GM19239 (cell line): ENCODE data around the gene ZNF385D.
A peak's percentile ranks its signal among the peaks of the same experiment; 100 is the strongest.
"Not testable (repeated sequence)": the region's sequence is repeated elsewhere in the genome, so short reads cannot be mapped to it uniquely, and the experiment has no call there.

Source experiments
- DNase-seq: peaks from one replicate; pipeline ENCODE4 v3.0.0; 2011; ENCODE audit warnings: low spot score; ENCODE audit not compliant: insufficient read length
- FAIRE-seq: peaks from 2 replicates; lab custom pipeline; 2011; peaks lifted over from hg19 to GRCh38; lab: Jason Lieb, UNC

ZNF385D gene

DNA sequence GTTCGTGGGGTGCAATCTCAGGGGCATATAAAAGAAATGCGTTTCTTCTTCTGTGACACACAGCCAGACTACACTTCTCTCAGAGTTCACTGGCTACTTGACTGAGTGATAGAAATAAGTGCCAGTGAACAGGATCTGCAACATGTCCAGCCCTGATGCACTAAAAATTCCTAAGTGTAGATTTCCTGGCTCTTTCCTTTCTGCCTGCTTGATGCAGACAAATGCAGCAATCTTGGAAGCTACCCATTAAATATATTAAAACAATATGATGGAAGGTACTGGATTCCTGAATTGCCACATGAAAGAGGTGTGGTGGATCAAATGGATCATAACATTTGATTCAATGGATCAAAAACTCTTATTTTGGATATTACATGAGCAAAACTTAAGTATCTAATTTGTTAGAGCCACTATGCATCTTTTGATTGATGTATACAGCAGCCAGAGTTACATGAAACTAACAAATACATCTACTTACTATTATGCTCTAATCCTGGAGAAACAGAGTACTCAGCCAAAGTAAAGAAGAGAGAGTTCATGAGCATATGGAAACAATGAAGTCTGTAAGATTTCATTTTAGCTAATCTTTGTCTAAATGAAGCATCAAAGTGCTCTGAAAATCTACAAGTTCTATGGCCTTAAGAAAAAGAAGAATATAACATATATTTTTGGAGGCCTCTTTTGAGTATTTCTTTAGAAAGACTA, 222.6 kb downstream of the ZNF385D start:
- no peak for DNase-seq
- no peak for FAIRE-seq

- no peak for DNase-seq
- no peak for FAIRE-seq
These were observed 224.5 kb downstream of the ZNF385D start for GRCh38 chr3:21526461-21526860.

GRCh38 chr3:21524133-21524532, 226.9 kb downstream of the ZNF385D start:
- DNase-seq: no peak
- no peak for FAIRE-seq

DNA sequence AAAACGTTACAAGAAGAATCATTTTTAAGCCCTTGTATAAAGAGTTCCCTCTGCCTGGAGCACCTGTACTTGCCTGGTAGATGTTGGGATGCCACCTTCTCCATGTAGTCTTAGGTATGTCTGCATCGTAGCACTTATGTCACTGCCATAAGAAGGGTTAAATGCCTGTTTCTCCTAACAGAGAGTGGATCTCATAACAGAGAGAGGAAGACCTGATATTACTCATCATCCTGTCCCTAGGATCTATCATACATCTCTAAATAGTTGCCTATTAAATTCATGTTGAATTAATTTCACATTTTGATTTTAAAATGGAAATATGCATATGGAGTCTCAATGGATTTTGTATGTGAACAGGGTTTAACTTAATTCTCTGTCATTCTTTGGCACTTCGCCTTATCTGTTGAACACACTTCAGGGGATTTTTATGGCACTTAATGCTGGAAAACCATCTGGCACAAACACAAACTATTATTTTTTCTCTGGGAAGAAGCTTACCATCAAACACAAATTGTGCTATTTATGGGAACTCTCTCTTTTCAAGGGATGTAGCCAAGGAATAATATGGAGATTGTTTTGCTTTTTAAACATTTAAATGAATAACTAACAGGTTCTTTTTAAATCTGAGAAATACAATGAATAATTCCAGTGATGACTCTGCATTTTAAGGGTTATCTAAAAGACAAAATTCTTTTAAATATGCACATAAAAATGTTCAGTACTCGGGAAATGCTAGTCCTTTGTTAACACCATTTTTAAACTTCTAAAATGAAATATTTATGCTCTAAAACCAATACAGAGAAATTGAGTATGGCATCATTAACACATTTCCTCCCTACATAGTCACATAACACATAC, 230.7 kb downstream of the ZNF385D start:
- no peak for DNase-seq
- FAIRE-seq: no peak

- DNase-seq (no peak), FAIRE-seq (no peak)
These were observed 233.8 kb downstream of the ZNF385D start for GRCh38 chr3:21517184-21517583.

DNA sequence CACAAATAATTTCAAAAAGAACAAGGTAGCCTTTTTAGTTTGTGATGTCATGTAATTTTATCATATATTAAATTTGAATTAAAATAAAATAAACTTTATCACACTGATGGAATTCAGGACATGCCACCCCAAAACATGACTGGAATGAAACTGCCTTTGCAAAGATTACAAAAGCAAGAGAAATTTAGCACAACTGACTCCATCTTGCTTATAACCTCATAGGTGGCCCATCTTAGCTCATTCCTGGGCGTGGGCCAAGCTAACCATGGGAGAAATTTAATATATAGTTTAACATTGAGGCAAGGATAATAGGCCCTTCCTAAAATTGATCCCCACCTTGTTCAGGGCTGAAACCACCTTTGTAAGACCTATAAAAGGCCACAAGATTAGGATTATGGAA, 235.6 kb downstream of the ZNF385D start:
- DNase-seq: no peak
- FAIRE-seq: no peak

- FAIRE-seq (no peak), DNase-seq (no peak)
These were observed 241.1 kb downstream of the ZNF385D start for GRCh38 chr3:21509731-21510470.

DNA sequence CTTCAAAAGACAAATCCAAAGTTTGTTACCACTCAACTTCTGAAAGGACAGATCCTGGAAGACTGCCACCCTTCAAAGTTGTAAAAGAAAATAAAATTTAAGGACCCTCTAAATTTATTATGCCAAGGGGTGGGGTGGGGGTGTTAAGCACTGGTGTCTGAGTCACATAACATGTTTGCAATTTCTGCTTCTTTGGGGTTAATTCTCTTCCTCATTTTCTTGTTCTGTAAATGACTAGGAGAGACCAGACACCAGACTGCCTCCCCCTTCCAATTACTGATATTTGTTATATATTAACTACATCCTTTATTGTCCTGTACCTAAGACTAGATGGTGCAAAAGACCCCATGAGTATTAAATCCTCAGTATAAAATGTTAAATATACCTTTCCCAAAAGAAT, 242.8 kb downstream of the ZNF385D start:
- FAIRE-seq (no peak), DNase-seq (no peak)

DNA sequence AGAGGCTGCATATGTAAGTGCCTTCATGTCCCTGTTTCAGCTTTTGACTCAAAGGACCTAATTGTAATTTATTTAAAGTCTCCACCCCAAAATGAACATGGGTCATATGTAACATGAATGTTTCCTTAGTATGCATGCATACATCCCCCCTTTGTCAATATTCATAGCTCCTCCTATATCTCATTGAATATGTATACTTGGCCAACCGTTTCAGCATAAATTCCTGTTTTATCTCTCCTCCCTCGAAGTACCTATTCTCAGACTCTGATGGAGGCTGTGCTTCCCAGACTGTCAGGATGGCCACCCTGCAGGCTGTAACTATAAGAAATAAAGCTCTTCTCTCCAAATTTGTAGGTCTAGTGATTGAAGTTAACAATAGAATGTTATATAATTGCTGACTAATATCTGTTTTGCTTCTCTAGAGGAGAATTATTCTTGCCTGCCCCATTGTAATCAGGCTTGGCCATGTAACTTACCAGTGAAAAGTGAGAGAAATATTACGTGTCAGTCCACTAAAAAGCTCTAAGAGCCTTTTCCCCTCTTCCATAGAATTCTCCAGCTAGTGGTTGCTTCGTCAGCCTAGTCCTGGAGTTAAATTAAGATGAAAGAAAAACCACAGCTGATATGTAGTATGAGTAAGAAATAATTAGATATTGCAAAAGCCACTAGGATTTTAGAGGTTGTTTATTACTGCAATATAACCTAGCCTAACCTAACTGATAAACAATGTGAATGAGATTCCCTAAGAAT, 245.1 kb downstream of the ZNF385D start:
- FAIRE-seq (no peak), DNase-seq (no peak)

DNA sequence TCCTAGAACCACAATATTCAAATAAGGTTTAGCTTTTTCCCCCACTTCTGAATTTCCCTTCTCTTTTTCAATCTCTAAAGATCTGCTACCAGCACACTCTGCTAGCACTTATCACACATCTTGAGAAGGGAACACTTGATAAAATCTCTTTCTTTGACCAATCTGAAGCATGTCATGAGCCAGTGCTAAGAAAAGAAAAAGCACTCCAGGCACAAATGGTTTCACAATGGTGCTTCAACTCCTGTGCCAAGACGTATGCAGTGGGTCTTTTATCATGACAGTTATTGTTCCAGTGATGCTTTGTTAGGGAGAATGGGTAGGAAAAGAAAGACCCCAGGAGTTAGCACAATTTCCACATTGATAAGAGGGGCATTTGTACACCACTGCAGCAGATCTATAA, 248.4 kb downstream of the ZNF385D start:
- FAIRE-seq (no peak), DNase-seq (no peak)

- DNase-seq: no peak
- FAIRE-seq: no peak
These were observed 250.2 kb downstream of the ZNF385D start for GRCh38 chr3:21500834-21501233.

GRCh38 chr3:21490671-21491070, 260.3 kb downstream of the ZNF385D start:
- FAIRE-seq, DNase-seq: not testable (repeated sequence)

GRCh38 chr3:21487520-21487919, 263.5 kb downstream of the ZNF385D start:
- no peak for FAIRE-seq
- DNase-seq: no peak

GRCh38 chr3:21486024-21486935, 264.7 kb downstream of the ZNF385D start:
- DNase-seq, FAIRE-seq: not testable (repeated sequence)

DNA sequence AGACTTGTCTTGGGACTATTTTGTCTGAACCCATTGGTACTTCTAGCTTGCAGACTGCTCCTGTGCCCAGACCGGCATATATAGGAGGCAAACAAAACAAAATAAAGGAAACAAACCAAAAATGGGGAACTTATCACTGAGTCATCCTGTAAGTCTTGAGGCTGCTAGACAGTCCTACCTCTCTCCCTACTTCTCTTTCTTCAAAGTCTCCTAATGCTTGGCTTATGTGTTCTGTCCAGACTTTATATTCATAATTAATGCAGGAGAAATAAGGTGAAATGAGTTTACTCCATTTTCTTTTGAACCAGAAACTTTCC, 266.2 kb downstream of the ZNF385D start:
- FAIRE-seq (no peak), DNase-seq (no peak)

DNA sequence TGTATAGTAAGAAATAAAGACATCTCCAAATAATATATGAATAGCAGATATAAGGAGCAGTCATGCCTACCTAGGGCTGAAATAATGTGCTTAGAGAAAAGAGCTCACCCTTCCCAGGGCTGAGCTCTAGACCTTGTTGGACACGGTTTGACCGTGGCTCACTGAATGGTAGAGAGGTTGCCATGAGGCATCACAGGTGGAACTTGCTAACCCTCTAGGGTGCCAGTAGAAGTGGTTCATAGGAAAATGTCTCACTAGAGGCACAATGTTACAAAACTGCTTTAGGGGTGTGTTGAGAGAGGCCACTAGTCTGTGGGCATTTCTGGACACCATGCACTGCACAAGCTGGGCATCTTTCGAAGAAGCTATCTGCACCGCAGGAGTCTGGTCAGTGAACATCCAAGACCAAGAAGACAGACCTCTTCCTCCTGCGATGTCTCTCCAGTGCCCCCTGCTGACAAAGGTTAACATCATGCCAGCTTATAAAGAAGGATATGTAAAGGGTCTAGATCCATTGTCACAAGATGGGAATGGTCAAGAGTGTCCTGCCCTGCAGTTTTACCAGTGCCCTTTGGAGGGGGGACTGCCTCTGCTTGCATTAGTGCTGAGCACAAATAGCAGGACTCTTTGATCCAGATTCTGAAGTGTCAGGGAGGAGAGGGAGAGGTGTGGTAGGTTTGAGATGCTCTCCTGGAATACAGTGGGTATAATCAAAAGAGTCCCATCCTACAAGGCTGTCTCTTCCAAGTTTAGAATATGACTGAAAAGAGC, 266.8 kb downstream of the ZNF385D start:
- DNase-seq (peak; percentile 1), FAIRE-seq (no peak)

DNA sequence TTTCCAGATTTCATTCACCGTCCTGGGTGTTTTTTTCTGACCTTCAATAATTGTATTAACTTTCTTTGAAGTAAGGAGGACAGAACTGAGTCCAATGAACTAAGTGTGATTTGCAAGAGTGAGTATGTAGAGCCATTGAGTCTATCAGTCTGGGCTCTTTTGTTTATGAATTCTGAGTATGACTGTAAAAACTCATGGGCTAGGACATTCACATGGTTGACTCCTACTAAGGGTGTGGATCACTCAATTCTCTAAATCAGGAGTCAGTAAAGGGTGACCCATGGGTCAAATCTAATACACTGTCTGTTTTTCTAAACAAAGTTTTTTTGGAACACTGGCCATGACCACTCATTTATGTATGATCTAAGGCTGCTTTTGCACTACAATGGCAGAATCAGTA, 269.0 kb downstream of the ZNF385D start:
- DNase-seq (no peak), FAIRE-seq (no peak)

DNA sequence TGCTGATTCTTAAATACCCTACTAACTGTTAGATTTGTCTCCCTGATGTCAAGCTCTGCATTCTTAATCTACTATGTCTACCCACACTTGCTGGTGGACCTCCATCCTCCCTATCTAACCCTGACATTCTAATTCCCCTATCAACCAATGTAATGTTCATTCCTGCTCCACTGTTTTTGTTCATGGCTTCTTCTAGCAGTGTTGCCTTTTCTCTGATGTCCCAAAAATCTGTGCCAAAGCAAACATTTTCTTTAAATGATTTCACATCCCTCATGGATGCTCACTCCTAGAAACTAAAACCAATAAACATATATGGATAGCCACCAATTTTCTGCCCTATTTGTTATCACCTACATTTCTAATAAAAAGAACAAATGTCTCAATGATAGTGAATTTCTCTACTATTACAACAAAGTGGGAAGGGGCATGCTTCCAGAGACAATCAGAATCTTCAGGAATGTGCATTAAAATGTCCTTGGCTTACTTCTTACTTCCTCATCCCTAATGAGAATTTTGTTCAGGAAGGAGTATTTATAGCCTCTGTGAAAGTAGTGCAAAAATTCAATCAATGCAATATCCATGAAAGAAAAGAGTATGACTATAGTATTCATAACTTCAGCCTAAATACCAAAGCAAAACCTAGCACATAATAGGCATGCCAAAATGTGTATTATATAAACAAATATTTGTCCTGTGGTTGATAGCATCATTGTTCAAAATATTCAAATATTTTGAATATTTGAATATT, 273.3 kb downstream of the ZNF385D start:
- DNase-seq (no peak), FAIRE-seq (no peak)
